Activated CD8-positive, alpha-beta memory T cell treated with anti-CD3 and anti-CD28 coated beads, Interleukin-2, amount 50 U/mL, for 24 hours (primary cell): ENCODE data around the gene MBD2.
A peak's percentile ranks its signal among the peaks of the same experiment; 100 is the strongest.
"Not testable (repeated sequence)": the region's sequence is repeated elsewhere in the genome, so short reads cannot be mapped to it uniquely, and the experiment has no call there.

ENCODE experiments used
- DNase-seq: peaks from one replicate; pipeline ENCODE4 v3.0.0-alpha.2; 2020; ENCODE audit errors: extremely low read depth

The MBD2 gene, protein sequence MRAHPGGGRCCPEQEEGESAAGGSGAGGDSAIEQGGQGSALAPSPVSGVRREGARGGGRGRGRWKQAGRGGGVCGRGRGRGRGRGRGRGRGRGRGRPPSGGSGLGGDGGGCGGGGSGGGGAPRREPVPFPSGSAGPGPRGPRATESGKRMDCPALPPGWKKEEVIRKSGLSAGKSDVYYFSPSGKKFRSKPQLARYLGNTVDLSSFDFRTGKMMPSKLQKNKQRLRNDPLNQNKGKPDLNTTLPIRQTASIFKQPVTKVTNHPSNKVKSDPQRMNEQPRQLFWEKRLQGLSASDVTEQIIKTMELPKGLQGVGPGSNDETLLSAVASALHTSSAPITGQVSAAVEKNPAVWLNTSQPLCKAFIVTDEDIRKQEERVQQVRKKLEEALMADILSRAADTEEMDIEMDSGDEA

DNA sequence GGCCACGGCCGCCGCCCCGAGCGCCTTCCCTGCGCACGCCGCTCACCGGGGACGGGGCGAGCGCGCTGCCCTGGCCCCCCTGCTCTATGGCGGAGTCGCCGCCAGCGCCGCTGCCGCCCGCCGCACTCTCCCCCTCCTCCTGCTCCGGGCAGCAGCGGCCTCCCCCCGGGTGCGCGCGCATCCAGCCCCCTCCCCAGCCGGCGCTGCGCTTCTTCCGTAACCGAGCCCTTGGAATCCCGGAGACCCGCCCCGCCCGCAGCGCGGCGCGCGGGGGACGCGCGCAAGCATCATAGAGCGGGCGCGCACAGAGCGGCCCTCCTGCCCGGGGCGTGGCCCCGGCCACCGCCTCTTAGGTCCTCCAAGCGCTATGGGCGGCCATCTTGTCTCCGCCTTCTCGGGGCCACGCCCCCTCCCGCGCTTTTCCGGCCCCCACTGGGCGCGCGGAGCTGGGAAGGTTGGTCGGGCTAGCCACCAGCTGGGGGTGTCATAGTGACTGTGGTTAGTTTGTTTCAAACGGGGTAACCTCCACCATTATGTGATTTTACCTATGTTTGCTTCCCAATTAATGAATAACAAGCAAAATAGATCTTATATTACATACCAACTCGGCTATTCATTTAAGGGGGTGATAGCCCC is at the start of gene MBD2:
TSS of gene MBD2 (minus strand) at position 291 of the 636 bp plus-strand sequence. CDS start at position 181, 110 bp downstream.
- peak; percentile 87 for DNase-seq

DNA sequence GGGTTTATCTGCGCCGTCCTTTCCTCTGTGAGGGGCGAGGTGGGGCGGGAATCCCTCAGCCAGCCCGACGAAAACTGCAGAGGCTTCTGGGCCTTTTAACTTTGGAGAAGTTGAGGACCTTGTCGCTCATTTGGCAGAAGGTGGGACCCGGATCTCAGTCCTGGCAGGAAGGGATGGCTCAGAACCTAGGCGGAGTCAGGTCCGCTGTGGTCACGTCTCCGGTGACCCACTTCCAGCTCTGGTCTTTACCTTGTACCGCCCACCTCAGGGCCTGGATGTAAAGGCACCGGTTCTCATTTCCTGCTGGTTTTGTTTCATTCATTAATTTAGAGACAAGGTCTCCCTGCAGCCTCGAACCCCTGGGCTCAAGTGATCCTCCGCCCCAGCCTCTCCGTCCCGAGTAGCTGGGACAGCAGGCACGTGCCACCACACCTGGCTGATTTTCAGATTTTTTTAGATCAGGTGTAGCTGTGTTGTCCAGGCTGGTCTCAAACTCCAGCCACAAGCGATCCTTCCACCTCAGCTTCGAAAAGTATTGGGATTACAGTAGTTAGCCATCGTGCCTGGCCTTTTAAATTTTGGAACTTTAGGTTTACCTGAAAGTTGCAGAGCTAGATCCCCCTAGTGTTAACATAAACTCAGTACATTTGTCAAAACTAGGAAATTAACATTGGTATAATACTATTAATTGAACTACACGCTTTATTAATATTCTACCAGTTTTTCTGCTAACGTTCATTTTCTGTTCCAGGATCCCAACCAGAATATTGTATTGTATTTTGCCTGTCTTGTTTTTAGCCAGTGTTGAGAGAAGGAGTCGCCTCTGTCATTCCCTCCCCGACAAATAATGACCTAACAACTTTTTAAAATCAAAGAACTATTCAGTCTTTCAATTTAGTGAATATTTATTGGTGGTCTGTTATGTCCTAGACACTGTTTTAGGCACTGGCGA is 45.7 kb upstream of the MBD2 start:
- peak; percentile 26 for DNase-seq

DNA sequence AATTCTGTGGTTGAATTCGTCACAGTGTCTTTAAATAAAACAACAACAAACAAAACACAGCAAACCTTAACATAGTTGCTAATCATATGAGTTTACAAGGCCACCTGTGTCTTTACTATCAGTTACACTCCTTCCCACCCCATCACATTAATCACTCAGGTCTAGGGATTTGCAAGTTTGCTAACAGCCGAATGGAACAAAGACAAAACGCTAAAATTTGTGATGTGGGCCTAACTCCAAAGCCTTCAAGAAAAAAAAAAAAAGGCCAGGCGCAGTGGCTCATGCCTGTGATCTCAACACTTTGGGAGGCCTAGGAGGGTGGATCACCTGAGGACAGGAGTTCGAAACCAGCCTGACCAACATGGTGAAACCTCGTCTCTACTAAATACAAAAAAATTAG is 44.3 kb upstream of the MBD2 start:
- no peak for DNase-seq

DNA sequence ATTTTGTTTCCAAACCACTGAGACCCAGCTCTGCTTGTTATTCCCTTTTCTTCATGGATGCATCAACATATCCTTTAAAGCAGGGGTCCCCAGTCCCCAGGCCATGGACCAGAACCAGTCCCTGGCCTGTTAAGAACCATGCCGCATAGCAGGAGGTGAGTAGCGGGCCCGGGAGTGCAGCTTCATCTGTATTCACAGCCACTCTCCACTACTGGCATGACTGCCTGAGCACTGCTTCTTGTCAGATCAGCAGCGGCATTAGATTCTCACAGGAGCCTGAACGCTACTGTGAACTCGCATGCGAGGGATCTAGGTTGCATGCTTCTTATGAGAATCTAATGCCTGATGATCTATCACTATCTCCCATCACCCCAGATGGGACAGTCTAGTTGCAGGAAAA is 43.2 kb upstream of the MBD2 start:
- DNase-seq = no peak

DNA sequence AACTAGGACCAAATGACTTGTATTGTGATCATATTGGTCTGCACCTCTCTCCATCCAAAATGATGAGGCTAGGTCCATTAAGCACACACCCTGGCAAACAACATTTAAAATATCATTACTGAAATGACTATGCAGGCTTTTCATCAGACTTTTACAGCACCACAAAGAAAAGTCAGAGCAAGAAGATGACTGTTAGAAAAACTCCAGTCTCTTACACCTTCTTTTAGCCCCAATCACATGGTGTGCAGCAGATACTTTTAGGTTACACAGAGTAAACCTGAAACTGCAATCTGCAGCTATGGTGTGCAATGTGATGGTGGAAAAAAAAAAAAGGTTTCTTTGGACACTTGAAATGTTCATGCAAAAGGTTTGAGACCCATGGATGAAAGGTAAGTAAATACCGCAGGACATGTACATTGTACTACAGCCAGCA is 39.5 kb upstream of the MBD2 start:
- DNase-seq = no peak

DNA sequence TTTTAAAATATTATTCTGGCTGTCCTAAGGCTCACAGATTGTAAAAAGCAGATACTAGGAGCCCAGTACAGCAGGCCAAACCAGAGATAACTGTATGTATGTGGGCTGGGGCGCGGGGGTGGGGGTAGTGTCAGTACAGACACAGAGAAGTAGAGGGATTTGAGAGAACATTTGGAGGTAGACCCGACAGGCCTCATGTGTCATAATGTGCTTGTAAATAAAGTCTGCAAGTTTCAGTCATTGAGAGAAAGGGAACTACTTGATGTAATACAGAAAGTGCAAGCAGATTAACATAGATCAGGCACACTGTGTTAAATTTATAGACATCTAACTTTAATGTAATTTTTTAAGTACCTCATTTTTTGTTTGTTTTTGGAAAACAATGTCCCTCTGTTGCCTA is 37.4 kb upstream of the MBD2 start:
- no peak for DNase-seq

DNA sequence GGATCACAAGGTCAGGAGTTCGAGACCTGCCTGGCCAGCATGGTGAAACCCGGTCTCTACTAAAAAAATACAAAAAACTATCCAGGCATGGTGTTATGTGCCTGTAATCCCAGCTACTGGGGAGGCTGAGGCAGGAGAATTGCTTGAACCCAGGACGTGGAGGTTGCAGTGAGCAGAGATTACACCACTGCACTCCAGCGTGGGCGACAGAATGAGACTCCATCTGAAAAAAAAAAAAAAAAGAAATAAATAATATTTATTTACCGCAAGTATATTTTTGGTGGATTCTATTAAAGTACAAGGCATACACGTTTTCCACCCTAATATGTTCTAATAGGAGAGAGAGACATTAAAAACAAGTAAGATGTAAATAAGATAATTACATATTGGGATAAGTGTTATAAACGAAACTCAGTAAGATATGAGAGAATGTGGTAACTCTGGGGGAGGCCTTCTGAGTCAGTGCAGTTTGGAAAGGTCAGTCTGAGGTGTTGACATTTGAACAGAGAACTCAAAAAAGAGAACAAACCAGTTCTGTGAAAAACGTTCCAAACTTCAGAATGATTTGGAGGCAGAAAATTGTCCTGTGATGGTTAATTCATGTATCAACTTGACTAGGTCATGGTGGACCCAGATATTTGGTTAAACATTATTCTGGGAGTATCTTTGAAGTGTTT is 36.1 kb upstream of the MBD2 start:
- DNase-seq = no peak

DNA sequence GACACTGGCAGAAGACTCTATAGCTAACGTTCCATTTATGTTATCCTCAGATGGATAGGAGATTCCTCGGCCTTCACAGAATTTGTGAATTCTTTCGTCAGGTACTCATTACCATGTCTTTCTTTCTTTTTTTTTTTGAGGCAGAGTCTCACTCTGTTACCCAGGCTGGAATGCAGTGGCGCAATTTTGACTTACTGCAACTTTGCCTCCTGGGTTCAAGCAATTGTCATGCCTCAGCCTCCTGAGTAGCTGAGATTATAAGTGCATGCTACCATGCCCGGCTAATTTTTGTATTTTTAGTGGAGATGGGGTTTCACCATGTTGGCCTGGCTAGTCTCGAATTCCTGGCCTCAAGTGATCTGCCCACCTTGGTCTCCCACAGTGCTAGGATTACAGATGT is 33.3 kb upstream of the MBD2 start:
- not testable (repeated sequence) for DNase-seq

DNA sequence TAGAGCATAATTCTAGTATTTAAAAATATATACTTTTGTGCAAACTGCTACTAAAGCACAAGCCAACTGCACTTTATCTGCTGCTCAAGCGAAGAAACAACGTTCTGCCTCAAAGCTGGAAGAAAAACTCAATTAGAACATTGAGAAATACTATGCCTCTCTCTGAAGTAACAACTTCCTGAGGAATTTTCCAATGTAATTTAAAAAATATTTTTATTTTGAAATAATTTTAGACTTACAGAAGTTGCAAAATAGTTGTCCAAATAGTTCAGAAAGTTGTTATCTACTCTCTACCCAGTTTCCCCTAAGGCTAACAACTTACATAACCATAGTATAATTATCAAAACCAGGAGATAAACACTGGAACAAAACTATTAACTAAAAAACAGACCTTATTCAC is 32.5 kb upstream of the MBD2 start:
- no peak for DNase-seq

DNA sequence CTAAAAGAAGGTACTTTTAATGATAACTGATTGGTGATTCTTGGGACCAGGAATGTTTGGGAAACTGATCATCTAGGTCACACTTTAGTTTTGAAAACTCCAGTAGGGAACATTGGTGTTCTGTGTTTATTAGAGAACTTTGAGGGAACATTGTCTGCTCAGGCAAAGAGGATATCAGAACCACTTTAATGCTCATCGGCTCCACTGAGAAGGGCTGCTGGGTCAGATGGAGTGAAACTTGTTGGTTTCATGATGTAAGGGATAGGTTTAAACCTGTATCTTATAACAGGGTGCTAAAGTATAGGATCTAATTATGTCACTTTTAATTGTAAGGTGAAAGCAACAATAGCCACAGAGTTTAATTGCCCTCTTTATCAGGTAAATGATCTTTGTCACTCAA is 30.7 kb upstream of the MBD2 start:
- no peak for DNase-seq

DNA sequence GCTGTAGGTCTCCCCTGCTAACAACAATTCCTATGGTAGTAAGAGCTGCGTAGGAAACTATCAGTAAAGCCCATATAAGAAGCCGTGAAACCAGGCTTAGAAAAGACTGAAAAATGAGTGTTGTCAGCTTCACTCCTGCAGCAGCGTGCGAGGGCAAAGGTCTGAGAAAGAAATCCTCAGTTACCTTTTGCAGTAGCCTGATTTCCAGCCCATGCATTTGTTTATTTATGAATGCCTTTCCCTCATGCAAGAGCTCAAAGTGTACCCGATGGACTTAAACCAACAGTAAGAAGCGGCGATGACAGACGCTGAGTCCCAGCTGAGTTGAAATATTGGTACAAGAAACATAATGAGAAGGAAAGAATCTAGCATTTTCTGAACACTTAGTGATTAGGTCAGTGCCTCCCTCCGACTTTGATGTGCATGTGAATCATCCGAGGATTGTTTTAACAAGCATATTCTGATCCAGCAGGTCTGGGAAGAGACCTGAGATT is 29.8 kb upstream of the MBD2 start:
- no peak for DNase-seq

DNA sequence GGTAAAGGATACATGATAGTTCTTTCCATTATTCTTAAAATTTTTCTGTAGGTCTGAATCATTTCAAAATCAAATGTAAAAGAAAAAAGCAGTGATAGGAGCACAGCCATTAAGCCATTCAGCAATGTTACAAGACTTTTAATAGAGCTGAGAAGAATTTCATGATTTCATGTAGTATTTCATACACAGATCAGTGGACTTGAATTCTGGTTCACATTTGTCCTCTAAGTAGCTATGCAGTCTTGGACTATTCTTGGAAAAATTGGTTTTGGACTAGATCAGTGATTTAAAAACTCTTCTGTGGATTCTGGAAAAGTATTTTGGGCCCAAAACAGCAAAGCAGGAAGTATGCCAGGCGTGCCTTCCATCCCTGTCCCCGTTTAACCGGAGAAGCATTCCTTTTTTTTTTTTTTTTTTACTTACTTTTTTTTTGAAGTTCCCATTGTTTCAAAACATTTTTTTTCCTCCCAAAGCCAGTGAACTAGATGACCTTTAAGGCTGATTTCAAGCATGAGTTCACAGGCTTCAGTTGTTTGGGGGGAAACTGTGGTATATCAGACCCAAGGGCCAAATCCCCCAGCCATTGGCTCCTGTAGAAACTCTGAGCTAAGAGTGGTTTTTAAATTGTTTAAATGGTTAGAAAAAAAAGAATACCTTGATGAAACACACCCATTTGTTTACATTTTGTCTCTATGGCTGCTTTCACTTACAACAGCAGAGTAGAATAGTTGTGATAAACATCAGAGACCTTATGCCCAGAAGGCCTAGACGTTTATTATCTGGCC is 27.3 kb upstream of the MBD2 start:
- DNase-seq = no peak

DNA sequence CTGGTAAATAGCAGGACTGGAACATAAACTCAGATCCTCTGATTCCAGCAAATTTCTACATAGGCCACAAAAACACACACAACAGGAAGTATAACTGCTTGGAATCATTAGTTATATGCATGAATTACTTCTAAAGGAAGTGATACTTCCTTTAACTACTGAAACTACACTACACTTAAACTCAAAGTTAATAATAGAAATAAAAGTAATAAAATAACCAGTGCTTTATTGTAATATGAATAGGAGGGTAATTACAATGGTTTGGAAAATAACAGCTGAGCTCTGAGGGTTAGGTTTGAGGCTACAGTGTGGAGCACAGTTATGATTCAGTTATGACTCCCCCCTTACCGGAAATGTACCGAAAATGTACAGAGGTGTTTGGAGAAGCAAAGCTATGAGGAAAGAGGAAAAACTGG is 26.4 kb upstream of the MBD2 start:
- no peak for DNase-seq

DNA sequence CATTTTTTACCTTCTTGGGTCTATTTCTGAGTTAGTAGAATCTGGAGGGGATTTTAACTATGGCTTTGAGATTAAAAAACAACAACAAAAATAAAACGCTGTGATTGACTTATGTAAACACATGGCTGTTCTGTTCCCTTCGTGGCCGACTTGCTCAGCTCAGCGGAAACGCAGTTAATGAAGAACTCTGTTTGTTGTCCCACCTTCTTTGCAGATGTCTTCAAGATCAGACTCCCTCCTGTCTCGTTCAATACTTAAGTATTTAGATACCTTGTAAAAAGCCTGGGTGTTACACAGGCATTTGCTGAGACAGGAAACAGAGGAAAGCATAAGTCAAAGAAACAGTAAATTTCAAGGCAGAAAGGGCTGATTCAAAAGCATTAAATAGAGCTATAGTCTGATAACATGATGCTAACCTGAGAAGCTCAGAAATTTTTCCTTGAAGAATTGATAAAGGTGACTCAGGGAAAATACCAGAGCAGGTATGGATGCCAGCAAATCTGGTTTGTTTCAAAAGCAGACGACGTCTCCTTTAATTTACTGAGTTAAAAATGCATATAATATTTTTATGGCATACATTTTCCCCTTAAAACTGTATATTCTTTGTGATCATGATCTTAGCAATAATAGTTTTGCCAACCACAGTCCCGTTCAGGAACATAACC is 23.2 kb upstream of the MBD2 start:
- no peak for DNase-seq

DNA sequence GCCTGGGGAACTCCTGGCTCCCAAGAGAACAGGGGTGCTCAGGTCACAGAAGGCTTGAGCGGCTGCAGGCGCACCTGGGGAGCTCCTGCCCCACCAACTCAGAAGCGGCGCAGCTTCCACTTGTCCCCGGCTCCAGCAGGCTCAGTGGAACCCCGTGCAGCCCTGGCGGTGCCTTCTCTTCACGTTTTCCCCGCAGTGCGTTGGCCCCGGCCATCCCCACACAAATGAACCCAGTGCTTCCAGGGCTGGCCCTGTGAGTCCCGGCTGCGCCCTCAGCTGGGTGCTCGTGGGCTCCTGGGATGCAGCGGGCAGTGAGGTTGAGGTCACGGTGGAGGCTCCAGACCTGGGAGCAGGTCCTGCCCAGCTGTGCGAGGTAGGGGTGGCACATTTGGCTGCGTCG is 17.9 kb upstream of the MBD2 start:
- DNase-seq = no peak

DNA sequence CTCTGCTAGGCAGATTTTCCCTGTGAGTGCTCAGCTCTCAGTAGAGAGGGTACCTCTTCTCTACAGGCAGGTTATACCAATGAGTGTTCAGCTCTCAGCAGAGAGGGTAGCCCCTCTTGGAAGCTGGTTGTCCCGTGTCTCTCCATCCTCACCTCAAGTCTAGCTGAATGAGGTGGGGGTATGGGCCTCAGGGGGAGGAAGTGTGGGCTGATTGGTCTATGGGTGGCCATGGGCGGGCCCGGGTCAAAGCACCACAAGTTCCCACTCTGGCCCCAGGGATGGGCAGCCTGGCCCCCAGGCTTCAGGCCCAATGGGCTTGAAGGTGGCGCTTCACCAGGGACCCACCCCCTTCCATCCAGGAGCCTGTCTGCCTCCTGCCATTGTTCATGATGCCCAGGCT is 17.0 kb upstream of the MBD2 start:
- no peak for DNase-seq

DNA sequence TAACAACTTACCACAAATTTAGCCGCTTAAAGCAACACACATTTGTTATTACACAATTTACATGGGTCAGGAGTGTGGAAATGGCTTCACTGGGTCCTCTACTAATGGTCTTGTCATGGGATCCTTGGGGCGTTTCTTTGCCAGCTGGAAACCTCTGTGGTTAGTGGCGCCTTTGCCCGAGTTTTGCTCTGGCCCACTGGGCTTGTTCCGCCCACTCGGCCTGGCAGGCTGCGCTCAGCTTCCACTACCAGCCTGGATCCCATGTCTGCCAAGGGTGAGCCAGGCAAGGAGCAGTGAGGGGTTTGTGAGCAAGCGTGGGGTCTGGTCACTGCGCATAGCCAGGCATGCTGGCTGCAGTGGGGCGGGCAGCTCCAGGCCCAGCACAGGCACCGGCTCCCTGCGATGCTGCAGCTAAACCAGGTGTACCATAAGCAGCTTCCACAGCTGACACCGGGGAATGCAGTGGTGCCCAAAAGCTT is 16.2 kb upstream of the MBD2 start:
- DNase-seq = no peak

DNA sequence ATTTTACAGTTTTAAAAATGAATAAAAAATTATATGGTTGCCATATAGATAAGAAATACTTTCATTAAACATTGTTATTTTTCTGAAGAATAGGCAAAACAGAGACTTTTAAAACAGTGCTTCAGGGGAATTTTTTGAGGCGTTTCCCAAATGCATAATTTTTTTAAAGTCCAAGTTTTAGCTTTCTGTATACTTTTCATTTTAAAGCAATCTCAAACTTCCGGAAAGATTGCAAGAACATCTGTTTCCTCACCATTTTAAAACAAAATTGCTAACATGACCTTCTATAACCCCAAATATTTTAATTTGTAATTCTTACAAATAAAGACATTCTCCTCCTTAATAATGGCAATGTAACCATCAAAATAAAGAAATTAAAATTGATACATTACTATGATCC is 15.1 kb upstream of the MBD2 start:
- no peak for DNase-seq

DNA sequence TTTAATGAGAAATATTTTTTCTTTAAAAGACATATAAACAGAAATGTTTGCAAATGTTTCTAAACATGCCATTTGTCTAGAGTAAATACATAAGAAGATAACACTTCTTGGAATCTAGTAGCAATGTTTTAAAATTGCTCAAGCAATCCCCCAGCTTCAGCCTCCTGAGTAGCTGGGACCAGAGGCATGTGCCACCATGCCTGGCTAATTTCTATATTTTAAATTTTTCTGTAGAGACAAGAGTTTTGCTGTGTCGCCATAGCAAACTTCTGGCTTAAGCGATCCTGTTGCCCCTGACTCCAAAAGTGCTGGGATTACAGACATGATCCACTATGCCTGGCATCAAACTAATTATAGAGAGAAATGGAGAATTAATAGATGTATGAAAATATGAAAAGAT is 14.6 kb upstream of the MBD2 start:
- DNase-seq = no peak
